T-helper 9 cell (primary cell): ENCODE results near the gene PPP2R5D.
"Not testable (repeated sequence)": the region's sequence is repeated elsewhere in the genome, so short reads cannot be mapped to it uniquely, and the experiment has no call there.

Experiments
- DNase-seq: peaks from one replicate; pipeline ENCODE4 v3.0.0-alpha.2; 2020

The PPP2R5D gene

DNA sequence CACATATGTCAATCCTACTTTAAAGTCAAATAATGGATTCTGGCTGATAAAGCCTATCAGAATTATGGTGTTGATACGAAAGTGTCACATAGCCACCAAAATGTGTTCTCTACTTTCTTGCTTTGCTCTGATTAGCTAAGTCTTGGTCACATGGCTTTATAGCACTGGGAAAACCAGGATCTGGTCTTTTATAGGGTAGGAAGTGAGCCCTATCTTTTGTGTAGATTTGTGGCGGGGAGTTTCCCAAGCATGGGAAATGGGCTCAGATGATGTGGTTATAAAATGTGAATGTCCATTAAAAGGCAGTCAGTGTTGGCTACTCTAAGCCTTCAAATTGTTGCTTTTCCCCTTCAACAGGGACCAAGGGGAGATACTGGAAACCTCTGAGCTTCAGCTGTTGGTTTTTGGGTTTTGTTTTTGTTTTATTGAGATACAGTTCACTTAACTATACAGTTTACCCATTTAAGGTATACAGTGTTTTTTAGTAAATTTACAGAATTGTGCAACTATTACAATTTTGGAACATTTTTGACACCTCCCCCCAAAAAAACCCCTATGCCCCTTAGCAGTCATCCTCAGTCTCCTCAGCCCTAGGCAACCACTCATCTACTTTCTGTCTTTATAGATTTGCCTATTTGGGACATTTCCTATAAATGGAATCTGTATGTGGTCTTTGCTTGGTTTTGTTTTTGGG, 49.3 kb downstream of the PPP2R5D start:
- DNase-seq = no peak

DNA sequence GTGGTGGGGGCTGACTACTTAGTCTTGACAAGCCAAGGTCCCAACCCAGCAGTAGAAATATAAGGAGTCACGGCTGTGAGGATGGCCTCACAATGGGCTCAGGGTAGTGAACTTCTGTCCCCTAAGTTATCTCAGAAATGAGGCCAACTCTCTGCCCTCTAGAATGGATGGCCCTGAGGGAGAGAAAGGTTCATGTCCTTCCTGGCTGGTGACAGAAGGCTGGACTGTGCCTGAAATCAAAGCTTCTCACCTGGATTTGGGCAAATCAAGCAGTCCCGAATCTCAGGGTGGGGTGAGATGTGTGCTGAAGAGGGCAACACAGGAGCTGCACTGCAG, 49.8 kb downstream of the PPP2R5D start:
- no peak for DNase-seq

DNA sequence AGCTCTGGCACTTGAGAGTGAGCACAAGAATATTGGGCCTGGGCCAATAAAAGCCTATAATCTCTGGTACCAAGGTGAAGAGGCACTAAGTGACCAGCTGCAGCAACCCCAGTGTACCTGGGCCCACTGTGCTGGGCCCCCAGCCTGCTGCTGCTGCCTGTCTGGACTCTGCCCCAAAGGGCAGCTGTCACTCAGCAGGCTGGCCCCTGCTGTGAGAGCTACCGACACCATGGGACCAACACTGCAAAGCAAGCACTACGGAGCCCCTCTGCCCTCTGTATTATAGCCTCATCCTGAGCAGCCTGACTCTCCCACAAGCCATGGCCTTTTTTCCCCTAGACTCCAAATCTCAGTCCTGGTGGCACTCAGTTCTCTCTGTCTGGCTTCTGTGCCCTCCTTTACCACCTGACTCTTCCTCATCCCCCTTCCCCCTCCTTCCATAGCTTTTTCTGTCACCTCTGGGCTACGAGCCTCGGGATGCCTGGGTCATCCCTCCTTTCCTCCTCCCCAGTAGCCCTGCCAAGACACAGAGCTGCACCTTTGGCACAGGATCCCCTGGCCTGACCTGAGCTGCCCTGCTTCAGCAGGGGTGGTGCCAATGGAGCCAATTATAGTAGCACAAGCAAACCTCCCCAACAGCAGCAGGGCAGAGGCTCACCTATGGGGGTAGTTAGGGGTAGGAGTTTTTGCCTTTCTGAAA, 51.3 kb downstream of the PPP2R5D start:
- DNase-seq = no peak

DNA sequence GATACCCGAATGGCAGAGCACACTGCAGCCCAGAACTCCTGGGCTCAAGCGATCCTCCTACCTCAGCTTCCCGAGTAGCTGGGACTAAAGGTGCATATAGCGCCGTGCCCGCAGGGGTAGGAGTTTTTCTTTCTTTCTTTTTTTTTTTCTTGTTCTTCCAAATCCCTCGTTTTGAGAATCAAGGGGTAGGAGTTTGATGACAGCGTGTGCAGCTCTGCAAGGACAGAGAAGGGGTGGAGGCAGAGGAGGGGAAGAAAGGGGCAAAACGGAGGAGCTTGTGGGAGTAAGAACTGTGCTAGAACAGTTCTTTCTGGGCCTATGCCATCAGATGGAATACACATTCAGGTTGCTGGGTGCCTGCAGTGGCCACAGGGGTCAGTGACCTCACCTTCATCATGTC, 52.3 kb downstream of the PPP2R5D start:
- DNase-seq = no peak

DNA sequence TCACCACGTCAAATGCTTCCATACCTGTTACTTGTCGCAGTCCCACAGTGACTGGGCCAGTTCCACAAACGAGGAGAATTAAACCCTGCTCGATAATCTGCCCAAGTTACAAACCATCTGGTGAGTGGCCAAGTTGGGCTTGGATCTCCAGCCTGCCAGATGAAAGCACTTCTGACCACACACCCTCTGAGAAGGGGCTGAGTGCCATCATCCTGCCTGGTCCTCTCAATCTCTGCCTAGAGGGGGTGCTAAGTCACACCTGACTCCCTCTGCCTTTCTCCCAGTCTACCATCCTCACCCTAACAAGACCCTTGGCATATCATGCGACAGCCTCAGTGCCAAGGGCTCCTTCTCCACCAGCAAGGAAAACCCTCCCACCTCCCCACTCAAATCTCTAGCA, 52.8 kb downstream of the PPP2R5D start:
- no peak for DNase-seq

DNA sequence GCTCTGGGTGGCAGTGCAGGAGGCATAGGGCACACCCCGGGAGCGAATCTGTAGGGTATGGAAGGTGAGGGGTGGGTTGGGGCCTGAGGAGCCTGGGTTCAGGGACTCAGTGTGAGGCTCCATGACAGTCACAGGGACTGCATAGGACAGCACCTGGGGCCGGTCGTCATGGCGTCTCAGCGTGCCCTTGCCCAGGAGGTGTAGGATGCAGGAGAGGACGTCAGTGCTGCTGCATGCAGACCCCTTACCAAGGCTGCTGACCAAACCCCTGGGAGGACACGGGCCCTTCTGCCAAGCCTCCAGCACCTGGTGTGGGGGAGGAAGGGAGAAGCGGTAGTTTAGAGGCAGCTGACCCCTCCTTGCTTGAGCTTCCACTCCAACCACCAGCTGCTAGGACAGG, 53.3 kb downstream of the PPP2R5D start:
- DNase-seq = no peak

DNA sequence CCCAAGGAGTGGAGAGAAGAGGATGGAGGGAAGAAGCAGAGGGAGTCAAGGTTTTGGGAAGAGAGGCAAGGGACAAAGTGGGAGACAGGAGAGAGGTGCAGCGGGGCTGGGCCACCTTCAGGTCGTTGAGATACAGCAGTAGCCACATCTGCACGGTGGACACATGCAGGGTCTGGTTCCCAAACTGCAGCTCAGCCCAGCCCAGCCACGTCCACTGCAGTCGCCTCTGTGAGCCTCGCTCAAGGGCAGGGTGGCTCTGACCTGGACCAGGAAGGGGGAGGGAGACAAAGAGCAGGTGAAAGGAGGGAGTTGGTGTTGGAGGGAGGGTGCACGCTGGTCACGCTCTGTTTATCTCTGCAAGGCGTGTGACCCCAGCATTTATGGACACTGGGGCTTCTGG, 54.4 kb downstream of the PPP2R5D start:
- no peak for DNase-seq

DNA sequence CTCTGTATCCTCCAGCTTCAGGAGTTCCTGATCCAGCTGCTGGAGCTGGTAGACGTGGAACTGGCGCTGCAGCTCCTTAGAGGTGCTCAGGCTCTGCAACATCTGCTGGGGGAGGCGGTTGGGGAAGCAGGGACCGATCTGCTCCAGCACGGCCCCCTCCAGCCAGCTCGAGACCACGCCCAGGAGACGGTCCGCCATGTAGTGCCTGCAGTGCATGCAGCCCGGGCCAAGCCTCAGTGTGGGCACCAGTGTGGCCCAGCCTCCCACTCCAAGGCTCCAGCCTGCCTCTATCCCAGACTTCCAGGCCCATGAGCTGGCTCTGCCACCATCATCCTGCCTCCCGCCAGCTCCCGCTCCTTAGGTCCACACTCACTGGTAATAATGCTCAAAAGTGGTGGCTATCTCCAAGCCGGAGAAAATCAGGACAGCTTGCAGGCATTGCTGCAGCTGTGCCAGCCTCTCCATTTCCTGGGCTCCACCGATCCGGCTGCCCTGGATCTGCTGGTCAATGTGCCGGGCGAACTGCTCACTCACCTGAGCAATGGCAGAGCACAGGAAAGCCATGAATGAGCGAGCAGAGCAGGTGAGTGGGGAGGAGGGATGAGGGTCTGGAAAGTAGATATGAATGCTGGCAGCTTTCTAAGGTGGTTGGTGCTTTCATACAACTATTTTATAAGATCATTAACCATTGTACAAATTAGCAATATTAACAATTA, 56.3 kb downstream of the PPP2R5D start:
- DNase-seq = no peak

DNA sequence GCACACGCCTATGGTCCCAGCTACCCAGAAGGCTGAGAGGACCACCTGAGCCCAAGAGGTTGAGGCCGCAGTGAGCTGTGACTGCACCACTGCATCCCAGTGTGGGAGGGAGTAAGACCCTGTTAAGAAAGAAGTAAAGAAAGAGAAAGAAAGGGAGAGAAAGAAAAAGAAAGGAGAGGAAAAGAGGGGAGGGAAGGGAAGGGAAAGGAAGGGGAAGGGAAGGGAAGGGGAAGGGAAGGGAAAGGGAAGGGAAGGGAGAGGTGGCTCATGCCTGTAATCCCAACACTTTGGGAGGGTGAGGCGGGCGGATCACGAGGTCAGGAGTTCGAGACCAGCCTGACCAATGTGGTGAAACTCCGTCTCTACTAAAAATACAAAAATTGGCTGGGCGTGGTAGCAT, 57.1 kb downstream of the PPP2R5D start:
- DNase-seq = not testable (repeated sequence)

DNA sequence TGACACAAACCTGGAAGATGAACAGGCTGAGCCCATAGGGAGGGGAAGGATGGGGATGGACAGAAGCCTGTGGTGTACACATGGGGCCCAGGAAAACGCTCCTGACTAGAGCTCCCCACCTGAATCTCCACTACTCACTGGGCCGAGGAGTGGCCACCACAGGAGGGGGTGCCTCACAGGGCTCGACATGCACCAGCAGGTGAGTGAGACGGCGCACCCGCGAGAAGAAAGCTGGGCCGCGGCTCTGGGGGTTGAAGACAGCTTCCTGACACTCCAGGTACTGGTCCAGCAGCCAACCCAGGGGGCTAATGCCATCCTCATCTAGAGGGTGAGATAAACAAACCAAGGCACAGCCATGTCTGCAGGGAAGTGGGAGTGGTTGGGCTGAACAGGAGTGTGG, 58.9 kb downstream of the PPP2R5D start:
- no peak for DNase-seq

DNA sequence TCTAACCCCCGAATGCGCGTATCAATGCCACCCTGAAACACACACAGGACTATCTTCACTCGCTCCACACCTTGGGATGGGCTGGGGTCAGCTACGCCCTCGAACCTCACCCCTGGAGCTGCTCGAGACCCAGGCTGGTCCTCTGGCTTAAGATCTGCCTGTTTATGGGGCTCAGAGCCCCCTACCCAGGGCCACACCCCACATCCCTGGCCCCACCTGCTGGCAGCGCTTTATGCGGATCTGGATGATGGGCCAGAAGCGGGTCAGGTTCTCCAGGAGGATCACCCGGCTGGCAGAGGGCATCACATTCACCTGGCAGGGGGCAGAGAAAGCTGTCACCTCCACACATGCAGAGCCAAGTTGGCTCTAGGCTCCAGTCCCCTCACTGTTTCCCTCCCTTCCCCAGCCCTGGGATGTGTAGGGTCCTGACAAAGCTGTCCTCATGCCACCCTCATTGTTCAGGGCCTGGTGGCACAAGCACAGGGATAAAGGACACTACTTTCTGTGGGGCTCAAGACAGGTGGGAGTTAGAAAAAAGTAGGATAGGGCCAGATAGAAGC, 61.1 kb downstream of the PPP2R5D start:
- no peak for DNase-seq

DNA sequence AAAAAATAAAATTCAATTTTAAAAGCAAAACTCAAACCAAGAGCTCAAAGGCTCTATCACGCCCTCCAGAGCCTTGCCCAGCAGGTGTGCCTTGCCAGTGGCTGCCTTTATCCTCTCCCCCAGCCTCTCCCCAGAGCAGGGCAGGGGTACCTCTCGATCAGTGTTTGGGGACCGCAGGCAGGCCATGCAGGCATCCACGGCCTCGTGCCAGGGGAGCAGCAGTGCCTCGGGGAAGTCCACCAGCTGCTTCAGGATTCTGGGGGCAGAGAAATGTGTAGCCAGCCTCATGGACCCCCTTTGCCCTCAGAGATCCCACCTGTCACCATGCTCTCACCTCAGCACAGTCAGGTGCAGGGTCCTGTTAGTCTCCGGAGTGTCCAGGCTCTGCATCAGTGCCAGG, 63.6 kb downstream of the PPP2R5D start:
- DNase-seq = no peak

DNA sequence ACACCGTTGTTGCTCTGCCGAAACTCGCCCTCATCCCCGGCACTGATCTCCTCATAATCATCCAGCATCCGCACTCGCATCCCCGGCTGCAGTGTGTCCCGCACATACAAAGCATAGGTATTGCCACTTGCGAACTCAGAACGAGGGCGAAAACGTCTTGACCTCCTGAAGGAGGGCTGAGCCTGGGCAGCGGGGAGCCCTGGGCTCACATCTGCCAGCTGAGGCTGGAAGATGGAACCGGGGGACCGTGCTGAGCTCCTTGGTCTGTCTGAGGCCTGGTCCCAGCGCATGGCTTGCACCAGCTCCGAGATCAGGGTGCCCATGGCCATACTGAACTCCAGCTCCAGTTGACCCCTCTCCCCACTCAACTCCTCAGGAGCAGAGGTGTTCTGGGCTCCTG, 66.6 kb downstream of the PPP2R5D start:
- DNase-seq = no peak

DNA sequence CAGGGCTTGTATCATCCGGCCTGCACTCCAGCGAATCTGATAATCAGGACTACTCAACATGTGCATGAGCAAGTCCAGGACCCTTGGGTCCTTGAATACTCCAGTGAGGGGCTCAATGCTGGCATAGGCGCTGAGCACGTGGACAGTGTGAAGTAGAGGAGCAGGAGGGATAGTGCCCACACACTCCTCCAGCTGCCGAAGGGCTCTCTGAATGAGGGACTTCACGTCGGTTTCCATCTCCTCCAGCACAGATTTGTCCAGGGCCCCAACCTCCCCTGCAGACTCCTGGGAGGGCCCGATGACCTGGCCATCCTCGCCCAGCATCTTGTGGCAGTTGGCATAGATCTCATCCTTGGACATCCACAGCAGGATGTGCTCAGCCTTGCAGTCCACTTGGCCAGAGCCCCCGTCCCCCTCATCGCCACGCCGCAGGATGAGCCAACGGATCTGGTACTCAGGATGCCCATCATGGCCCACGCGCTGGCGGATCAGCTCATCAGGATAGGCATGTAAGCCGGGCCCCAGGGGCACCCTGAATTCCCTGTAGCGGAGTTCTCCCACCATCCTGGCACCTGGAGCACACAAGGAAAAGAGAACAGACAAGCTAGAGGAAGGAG, 68.0 kb downstream of the PPP2R5D start:
- no peak for DNase-seq

DNA sequence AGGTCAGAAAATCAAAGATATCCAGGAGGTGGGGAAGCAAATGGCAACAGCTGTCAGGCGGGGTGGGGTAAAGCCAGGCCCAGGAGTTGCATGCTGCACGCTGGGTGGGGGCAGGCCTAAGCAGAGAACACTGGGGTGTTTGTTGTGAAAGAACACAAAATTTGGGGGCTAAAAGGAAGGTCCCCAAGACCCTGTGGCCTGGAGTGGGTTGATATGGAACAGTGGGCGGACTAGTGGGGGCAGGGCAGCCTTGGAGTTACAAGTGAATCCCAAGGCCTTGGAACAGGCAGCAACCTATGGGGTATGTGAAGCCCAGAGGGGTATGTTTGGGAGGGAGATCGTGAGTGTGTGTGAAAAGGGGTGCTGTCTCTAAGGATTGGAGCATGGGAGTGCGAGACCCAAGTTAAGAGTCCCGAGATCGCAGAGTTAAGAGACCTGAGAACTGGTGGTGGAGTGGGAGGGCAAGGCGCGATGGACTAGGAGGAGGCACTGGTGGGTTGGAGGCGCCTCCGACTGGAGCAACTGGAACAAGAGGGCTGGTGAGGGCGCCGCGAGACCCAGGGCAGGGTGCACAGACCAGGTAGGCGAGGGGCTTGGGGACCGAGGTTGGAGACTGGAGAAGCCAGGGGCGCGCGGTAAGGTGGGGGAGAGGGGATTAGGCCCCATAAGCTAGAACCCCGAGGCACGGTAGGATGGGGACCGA, 68.6 kb downstream of the PPP2R5D start:
- no peak for DNase-seq

DNA sequence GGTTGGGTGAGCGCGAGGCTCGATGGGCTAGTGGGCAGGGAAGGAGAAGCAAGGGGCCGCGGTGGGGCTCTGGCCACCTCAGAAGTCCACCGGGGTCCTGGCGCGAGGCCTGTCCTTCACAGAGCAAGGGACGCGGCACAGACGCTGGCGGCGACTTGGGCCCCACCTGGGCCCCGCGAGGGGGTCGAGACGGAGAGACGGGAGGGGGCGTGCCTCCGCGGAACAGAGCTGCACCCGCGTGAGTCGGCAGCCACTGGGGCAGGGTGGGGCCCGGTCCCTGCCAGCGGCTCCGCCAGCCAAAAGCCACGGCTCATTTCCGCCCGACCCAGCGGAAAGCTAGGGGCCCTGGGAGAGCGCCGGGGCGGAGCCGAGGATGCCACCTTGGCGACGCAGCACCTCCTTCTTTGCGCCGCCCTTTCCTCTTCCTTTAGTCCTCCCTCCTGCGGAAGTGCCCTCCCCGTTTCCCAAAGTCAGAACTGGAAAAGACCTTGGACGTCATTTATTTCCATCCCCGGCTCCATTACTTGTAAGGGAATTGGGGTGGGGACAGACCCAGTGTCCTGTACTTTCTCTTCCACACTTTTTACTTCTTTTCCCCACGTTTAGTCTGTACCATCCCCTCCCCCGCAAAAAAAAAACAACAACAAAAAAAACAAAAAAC, 69.3 kb downstream of the PPP2R5D start, which contains the start of gene CUL7:
TSS of gene CUL7 (minus strand) at position 307 of the 661 bp plus-strand sequence. CDS start 1,063 bp downstream, outside the sequence.
- peak; percentile 80 for DNase-seq

DNA sequence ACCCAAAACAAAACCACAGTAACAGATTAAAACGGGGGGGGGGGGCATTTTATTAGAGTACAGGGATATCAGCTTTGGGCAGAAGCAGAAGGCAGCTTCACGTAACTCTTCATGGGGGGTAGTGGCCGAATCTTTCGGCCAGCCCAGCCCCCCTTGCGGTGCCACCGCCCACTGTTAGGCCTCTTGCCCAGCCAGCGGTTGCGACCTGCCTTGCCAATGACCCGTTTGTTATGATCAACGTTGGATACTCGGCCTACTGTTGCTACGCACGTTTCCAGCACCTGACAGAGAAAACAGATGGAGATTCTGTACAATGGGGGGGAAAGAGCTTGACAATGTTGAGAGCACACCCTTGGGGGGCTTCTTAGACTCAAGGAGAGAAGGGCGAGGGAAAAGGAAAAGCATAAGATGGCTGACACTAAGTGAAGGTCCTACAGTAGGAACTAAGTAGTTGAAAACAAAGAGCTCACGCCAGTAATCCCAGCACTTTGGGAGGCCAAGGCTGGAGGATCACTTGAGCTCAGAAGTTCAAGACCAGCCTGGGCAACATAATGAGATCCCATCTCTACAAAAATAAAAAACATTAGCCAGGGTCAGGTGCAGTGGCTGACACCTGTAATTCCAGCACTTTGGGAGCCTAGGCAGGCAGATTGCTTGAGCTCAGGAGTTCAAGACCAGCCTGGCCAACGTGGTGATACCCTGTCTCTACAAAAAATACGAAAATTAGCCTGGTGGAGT, 70.0 kb downstream of the PPP2R5D start:
- DNase-seq = no peak

DNA sequence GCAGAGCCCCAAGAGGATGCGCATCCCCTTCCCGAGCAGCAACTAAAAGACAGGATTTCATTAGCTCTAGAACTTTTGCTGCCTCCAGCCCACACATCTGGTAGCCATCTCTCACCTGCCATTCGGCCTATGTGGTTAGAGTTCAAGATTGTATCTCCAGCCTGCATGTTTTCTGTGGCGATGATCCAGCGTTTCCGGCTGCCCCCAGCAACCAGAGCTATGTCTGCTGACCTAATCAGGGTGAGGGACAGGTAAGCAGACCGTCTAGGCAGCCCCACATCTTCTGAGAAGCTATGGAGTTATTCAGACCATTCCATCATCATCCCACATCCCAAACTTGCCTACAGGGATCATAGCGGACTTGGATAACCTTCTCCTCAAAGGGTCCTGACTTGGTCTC, 71.6 kb downstream of the PPP2R5D start:
- DNase-seq = no peak

DNA sequence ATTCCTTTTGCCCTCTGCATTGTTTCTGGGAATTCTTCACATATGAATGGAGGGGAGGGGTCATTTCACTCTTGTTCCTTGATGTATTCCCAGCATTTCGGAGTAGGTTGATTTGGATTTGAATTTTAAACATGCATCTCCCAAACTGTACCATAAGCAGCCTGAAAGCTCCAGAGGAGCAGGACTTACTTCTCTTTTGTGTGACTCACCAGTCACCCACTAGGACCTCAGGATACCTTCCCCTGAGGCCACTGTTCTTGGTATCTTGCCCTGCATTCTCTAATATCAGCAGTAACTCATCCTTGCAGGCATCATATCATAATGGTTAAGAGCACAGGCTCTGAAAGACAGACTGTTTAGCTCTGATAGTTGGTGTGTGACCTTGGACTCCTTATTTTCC, 74.2 kb downstream of the PPP2R5D start:
- DNase-seq = no peak

DNA sequence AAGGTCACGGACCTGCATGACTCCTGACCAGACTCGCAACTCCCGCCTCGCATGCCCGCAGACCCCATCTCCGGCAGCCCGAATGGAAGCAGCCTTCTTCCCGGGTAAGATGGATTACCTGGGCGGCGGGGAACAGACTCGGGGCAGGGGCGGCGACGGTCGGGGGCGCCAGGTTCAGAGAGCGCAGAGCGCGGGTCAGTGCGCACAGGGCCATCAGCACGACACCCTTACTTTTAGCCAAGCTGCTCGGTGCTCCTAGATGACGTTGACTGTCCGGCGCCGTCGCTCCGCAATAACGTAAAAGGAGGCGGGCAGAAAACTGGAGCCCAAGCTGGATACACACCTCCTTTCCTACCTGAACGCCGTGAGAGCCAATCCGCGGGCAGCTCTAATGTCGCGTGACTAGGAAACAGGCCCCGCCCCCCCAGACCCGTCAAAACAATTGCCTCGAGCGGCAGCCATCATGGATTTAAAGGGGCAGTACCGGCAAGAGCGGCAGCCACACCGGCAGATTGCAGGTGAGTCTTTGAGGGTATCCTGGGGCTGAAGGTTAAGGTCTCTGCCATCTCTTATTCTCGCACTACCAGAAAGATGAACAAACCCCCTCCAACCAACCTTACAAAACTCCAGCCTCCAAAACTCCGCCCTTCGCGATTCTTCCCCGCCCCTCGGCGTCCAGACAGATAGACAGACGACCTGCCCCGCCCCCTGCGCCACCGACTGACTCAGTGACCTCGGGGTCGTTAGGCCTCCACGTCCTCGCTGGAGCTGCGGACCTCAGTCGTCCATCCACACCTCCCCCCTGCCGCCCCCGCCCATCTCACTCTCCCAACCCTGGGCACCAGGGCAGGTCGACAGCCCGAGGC, 75.0 kb downstream of the PPP2R5D start, which contains the start of the genes KLC4 and MRPL2:
TSS of gene KLC4 (plus strand) at position 464 of the 866 bp plus-strand sequence. CDS start 1,705 bp downstream, outside the sequence.
TSS of gene MRPL2 (minus strand) at position 267 of the 866 bp plus-strand sequence. CDS start at position 214, 53 bp downstream.
- peak; percentile 97 for DNase-seq
